HFFc6 (cell line): ENCODE results near the gene SYNPO2. TPM values are rescaled to one million over a fixed set of nuclear protein-coding genes. Genes with fewer than 3 reads are reported as not detected.
A peak's percentile ranks its signal among the peaks of the same experiment; 100 is the strongest.

Experiments used
- DNase-seq: peaks from one replicate; pipeline ENCODE4 v3.0.0-alpha.2; 2018
- H3K27ac Mint-ChIP-seq: 2 replicates; pipeline ENCODE4 v1.8.0; 2020; ENCODE audit warnings: mild to moderate bottlenecking, mixed read lengths
- H3K27me3 Mint-ChIP-seq: 2 replicates; pipeline ENCODE4 v1.8.0; 2021; ENCODE audit warnings: mild to moderate bottlenecking, moderate library complexity, mixed read lengths; ENCODE audit not compliant: insufficient read depth
- H3K36me3 Mint-ChIP-seq: 2 replicates; pipeline ENCODE4 v1.8.0; 2021; ENCODE audit warnings: low read depth, mixed read lengths
- H3K4me1 Mint-ChIP-seq: 2 replicates; pipeline ENCODE4 v1.8.0; 2020; ENCODE audit warnings: low read depth, mixed read lengths
- H3K4me3 Mint-ChIP-seq: 2 replicates; pipeline ENCODE4 v1.8.0; 2020; ENCODE audit warnings: mild to moderate bottlenecking, moderate library complexity, mixed read lengths
- H3K9me3 Mint-ChIP-seq: 2 replicates; pipeline ENCODE4 v1.8.0; 2020; ENCODE audit warnings: mild to moderate bottlenecking, mixed read lengths
- total RNA-seq, 6 experiments: library from RNA; stranded (reverse); fragmentation: NEBNext Ultra II Directional; extraction: Animal tissue kit (Norgen Biotek cat#: 25700); gene quantifications; 2 replicates in 1 of 6; 3 replicates in 5 of 6; pipeline ENCODE4 v1.2.3, GENCODE V29; 2021
- TF ChIP-seq, protein P1 (sequence below): fragments of 200-600 bp; sonication (generic); IDR thresholded peaks from 2 replicates; pipeline ENCODE4 v1.5.0; 2021; ENCODE audit warnings: antibody characterized with exemption, mild to moderate bottlenecking

The SYNPO2 gene
- total RNA-seq, 6 experiments from 2014 or later, result 11.6 to 36.7 (median 12.0) TPM

DNA sequence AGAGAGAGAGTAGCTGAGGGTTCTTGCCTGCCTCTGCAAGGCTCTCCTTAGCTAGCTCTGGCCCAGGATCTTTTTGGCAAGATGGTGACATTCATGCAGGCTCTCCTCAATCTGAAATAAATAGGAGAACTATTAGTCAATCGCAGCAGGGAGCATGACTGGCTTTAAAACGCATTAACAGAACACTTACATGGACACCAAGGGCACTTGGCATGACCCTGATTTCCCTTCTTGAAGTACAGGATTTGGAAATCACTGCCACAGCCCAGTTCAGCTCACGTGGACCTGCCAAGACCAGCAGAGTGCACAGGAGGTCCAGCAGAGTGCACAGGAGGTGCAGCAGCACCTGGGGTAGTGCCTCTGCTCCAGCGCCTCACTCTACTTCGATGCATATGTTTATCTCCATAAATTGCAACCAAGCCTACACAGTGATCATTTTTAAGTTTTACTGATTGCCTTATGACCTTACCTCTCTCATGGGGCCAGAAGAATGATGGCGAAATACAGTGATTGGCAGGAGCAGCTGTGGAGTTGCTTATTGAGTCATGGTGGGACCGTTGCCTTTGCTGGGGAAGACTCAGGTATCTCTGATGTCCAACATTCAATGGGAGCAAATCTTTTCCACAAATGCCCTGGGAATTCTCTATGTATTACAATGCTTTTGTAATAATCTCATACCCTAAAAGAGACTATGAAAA lies 122.4 kb downstream of the SYNPO2 start:
- Mint-ChIP-seq H3K36me3 (no peaks in the 10 kb centered on the region), H3K4me1 (peaks cover 13% of the 10 kb centered on the region), H3K4me3 (no peak overlapping the region), H3K27me3 (peaks cover 1% of the 10 kb centered on the region; the same call in 1 of the 2 replicates), H3K9me3 (no peaks in the 10 kb centered on the region), H3K27ac (no peak overlapping the region)
- TF ChIP-seq, protein P1, sequence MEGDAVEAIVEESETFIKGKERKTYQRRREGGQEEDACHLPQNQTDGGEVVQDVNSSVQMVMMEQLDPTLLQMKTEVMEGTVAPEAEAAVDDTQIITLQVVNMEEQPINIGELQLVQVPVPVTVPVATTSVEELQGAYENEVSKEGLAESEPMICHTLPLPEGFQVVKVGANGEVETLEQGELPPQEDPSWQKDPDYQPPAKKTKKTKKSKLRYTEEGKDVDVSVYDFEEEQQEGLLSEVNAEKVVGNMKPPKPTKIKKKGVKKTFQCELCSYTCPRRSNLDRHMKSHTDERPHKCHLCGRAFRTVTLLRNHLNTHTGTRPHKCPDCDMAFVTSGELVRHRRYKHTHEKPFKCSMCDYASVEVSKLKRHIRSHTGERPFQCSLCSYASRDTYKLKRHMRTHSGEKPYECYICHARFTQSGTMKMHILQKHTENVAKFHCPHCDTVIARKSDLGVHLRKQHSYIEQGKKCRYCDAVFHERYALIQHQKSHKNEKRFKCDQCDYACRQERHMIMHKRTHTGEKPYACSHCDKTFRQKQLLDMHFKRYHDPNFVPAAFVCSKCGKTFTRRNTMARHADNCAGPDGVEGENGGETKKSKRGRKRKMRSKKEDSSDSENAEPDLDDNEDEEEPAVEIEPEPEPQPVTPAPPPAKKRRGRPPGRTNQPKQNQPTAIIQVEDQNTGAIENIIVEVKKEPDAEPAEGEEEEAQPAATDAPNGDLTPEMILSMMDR, result no peak
- DNase-seq, result no peak

DNA sequence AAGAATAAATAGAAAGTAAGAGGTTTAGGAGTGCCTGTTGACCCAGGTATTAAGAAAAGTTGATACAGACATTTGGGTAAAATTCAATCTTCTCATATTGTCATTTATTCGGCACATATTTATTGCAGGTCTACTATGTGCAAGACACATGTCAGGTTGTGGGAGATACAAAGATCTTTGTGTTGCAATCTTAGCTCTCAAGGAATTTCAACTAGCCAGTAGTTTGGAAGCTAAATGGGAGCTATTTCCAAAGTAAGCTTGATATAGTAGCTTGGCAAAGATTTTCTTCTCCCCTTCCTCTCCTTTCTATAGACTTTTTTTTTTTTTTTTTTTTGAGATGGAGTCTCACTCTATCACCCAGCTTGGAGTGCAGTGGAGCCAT lies 122.9 kb downstream of the SYNPO2 start:
- DNase-seq, result no peak
- TF ChIP-seq, protein P1, result no peak
- H3K4me3 Mint-ChIP-seq, result no peak overlapping the region
- peaks cover 19% of the 10 kb centered on the region for H3K4me1 Mint-ChIP-seq
- H3K27me3 Mint-ChIP-seq, result peaks cover 1% of the 10 kb centered on the region; the same call in 1 of the 2 replicates
- no peaks in the 10 kb centered on the region for H3K9me3 Mint-ChIP-seq
- H3K27ac Mint-ChIP-seq, result no peak overlapping the region
- no peaks in the 10 kb centered on the region for H3K36me3 Mint-ChIP-seq

DNA sequence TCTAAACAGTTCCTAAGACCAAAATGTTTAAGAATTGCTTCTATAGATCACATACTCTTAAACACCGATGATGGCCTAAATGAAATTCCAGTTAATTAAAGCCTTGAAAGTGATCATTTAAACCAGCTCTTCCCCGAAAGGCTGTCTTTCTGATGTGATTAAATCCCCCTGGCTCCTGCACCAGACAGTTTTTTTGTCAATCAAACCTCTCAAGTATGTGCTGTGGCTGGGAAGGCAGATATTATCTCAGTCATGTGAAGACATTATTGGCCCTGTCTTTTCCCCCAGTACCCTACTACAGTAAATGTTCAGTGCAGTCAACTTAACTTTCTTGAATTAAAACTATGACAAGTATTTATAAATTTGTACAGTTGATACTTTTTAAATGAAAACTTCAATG lies 126.0 kb downstream of the SYNPO2 start:
- H3K36me3 Mint-ChIP-seq, result no peaks in the 10 kb centered on the region
- H3K9me3 Mint-ChIP-seq, result no peaks in the 10 kb centered on the region
- no peak overlapping the region for H3K4me3 Mint-ChIP-seq
- peaks cover 45% of the 10 kb centered on the region for H3K4me1 Mint-ChIP-seq
- TF ChIP-seq, protein P1, result no peak
- peaks cover 1% of the 10 kb centered on the region; the same call in 1 of the 2 replicates for H3K27me3 Mint-ChIP-seq
- no peak for DNase-seq
- H3K27ac Mint-ChIP-seq, result no peak overlapping the region; the same call in 1 of the 2 replicates

DNA sequence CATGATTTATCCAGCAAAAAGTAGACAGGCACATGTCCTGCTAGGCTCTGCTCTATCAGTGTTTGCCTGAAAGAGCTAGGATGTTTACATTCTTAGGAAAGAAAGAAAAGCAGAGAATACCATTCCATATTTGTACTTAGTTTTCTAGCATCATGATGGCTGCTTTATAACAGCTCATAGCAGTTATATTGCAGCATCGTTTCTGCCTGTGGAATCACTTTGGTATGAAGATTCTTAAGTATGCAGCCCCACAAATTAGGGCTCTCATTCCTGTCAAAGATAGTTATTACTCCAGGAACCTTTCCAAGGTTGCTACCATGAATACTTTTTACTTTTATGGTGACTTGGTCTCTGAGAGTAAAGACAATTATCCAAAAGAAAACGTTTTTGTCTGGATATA lies 128.0 kb downstream of the SYNPO2 start:
- Mint-ChIP-seq H3K4me1 (peaks cover 58% of the 10 kb centered on the region), H3K9me3 (no peaks in the 10 kb centered on the region), H3K4me3 (peak overlapping the region; percentile 19; the same call in 1 of the 2 replicates), H3K27me3 (no peaks in the 10 kb centered on the region), H3K36me3 (no peaks in the 10 kb centered on the region), H3K27ac (peak overlapping the region; percentile 75)
- DNase-seq, result peak; percentile 91
- TF ChIP-seq, protein P1, result no peak

DNA sequence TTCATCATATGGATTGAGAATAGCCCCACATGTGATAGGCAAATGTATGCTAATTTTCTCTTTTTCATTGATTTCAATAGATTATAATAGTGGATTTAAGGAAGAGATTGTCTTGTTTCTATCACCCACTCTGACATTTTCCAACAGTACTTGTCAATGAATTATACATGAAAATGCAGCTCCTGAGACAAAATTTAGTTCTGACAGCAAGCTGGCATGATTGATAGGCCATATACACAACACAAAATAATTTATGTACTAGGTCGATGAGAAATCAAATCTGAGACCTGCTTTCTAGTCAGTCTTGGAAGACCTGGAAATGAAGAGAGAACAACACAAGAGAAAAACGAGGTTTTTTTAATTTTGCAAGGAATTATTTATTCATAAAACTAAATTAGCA lies 129.0 kb downstream of the SYNPO2 start:
- no peaks in the 10 kb centered on the region for H3K27me3 Mint-ChIP-seq
- H3K4me3 Mint-ChIP-seq, result 0 out of 2 replicates have a peak overlapping the region, but pooled peaks have one; percentile 3
- peak overlapping the region; percentile 75 for H3K27ac Mint-ChIP-seq
- no peaks in the 10 kb centered on the region for H3K9me3 Mint-ChIP-seq
- DNase-seq, result no peak
- no peaks in the 10 kb centered on the region for H3K36me3 Mint-ChIP-seq
- H3K4me1 Mint-ChIP-seq, result peaks cover 59% of the 10 kb centered on the region
- TF ChIP-seq, protein P1, result no peak
